HFFc6 (cell line): ENCODE measurements around the gene PEF1. TPM values are rescaled to one million over a fixed set of nuclear protein-coding genes. Genes with fewer than 3 reads are reported as not detected.

Experiments used
- DNase-seq: peaks from one replicate; pipeline ENCODE4 v3.0.0-alpha.2; 2018
- H3K27ac Mint-ChIP-seq: 2 replicates; pipeline ENCODE4 v1.8.0; 2020; ENCODE audit warnings: mild to moderate bottlenecking, mixed read lengths
- H3K27me3 Mint-ChIP-seq: 2 replicates; pipeline ENCODE4 v1.8.0; 2021; ENCODE audit warnings: mild to moderate bottlenecking, moderate library complexity, mixed read lengths; ENCODE audit not compliant: insufficient read depth
- H3K36me3 Mint-ChIP-seq: 2 replicates; pipeline ENCODE4 v1.8.0; 2021; ENCODE audit warnings: low read depth, mixed read lengths
- H3K4me1 Mint-ChIP-seq: 2 replicates; pipeline ENCODE4 v1.8.0; 2020; ENCODE audit warnings: low read depth, mixed read lengths
- H3K4me3 Mint-ChIP-seq: 2 replicates; pipeline ENCODE4 v1.8.0; 2020; ENCODE audit warnings: mild to moderate bottlenecking, moderate library complexity, mixed read lengths
- H3K9me3 Mint-ChIP-seq: 2 replicates; pipeline ENCODE4 v1.8.0; 2020; ENCODE audit warnings: mild to moderate bottlenecking, mixed read lengths
- total RNA-seq, 6 experiments: library from RNA; stranded (reverse); fragmentation: NEBNext Ultra II Directional; extraction: Animal tissue kit (Norgen Biotek cat#: 25700); gene quantifications; 2 replicates in 1 of 6; 3 replicates in 5 of 6; pipeline ENCODE4 v1.2.3, GENCODE V29; 2021
- TF ChIP-seq, protein P1 (sequence below): fragments of 200-600 bp; sonication (generic); IDR thresholded peaks from 2 replicates; pipeline ENCODE4 v1.5.0; 2021; ENCODE audit warnings: antibody characterized with exemption, mild to moderate bottlenecking

PEF1 gene
- total RNA-seq, 6 experiments from 2014 or later = 65.8 to 81.3 (median 69.3) TPM

GRCh38 chr1:31689854-31690253, 45.2 kb upstream of the PEF1 start:
- H3K4me1 Mint-ChIP-seq = peaks cover 59% of the 10 kb centered on the region
- H3K4me3 Mint-ChIP-seq = peak overlapping the region; percentile 73; the same call in 1 of the 2 replicates
- peaks cover 2% of the 10 kb centered on the region for H3K27me3 Mint-ChIP-seq
- H3K27ac Mint-ChIP-seq = peak overlapping the region; percentile 92
- H3K36me3 Mint-ChIP-seq = peaks cover 50% of the 10 kb centered on the region
- peak; percentile 96 for DNase-seq
- TF ChIP-seq, protein P1, sequence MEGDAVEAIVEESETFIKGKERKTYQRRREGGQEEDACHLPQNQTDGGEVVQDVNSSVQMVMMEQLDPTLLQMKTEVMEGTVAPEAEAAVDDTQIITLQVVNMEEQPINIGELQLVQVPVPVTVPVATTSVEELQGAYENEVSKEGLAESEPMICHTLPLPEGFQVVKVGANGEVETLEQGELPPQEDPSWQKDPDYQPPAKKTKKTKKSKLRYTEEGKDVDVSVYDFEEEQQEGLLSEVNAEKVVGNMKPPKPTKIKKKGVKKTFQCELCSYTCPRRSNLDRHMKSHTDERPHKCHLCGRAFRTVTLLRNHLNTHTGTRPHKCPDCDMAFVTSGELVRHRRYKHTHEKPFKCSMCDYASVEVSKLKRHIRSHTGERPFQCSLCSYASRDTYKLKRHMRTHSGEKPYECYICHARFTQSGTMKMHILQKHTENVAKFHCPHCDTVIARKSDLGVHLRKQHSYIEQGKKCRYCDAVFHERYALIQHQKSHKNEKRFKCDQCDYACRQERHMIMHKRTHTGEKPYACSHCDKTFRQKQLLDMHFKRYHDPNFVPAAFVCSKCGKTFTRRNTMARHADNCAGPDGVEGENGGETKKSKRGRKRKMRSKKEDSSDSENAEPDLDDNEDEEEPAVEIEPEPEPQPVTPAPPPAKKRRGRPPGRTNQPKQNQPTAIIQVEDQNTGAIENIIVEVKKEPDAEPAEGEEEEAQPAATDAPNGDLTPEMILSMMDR = 0 out of 2 replicates have a peak, but pooled peaks have one; percentile 13
- H3K9me3 Mint-ChIP-seq = no peaks in the 10 kb centered on the region

- TF ChIP-seq, protein P1 = no peak
- H3K27me3 Mint-ChIP-seq = peaks cover 2% of the 10 kb centered on the region
- H3K36me3 Mint-ChIP-seq = peaks cover 53% of the 10 kb centered on the region
- no peaks in the 10 kb centered on the region for H3K9me3 Mint-ChIP-seq
- peak overlapping the region; percentile 73; the same call in 1 of the 2 replicates for H3K4me3 Mint-ChIP-seq
- peak overlapping the region; percentile 92 for H3K27ac Mint-ChIP-seq
- H3K4me1 Mint-ChIP-seq = peaks cover 55% of the 10 kb centered on the region
- DNase-seq = no peak
Measured at GRCh38 chr1:31689379-31689778, 44.7 kb upstream of the PEF1 start.

- TF ChIP-seq, protein P1 = no peak
- Mint-ChIP-seq H3K27ac (peak overlapping the region; percentile 92), H3K4me1 (peaks cover 45% of the 10 kb centered on the region), H3K4me3 (0 out of 2 replicates have a peak overlapping the region, but pooled peaks have one; percentile 11), H3K27me3 (peaks cover 2% of the 10 kb centered on the region), H3K9me3 (no peaks in the 10 kb centered on the region), H3K36me3 (peaks cover 46% of the 10 kb centered on the region)
- DNase-seq = no peak
Measured at GRCh38 chr1:31688233-31688918, 43.7 kb upstream of the PEF1 start.

DNA sequence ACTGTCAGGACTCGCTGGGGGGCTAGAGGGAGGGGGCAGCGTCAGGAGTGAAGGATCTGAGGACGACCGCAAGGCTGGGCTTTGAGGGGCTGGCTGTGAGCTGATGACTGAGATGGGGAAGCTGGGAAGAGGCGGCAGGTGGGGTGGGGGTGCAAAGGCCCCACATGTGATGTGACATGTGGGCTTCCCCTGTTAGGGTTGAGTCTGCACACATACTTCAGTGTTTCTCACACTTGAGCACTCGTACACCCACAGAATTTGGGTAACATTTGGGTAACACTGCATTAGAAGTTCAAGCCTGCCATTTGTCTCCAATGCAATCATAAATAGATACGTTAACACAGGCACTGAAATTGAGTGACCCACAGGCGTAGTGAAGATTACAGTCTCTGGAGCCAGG, 42.9 kb upstream of the PEF1 start:
- TF ChIP-seq, protein P1 = no peak
- DNase-seq = no peak
- Mint-ChIP-seq H3K36me3 (peaks cover 46% of the 10 kb centered on the region), H3K4me1 (peaks cover 40% of the 10 kb centered on the region), H3K9me3 (no peaks in the 10 kb centered on the region), H3K27ac (no peak overlapping the region), H3K27me3 (peaks cover 2% of the 10 kb centered on the region), H3K4me3 (no peak overlapping the region)

DNA sequence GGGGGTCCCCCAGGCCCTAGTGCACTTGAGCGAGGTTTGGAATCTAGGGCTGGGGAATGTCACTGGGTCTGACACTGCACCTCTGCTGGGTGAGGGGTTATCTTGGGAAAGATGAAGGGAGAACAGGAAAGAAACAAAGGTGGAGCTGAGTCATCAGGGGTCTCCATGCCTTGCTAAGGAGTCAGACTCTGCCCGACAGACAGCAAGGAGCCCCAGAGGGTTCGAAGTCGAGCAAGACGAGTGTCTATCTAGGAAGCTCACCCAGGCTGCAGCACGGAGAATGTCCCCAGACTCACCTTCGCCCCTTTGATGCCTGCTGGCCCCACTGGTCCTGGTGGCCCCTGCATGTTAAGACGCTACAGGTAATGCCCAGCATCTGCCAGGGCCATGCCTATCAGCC, 41.1 kb upstream of the PEF1 start:
- Mint-ChIP-seq H3K4me3 (no peak overlapping the region), H3K9me3 (no peaks in the 10 kb centered on the region), H3K36me3 (peaks cover 56% of the 10 kb centered on the region), H3K27ac (no peak overlapping the region), H3K27me3 (peaks cover 3% of the 10 kb centered on the region), H3K4me1 (peaks cover 35% of the 10 kb centered on the region)
- DNase-seq = no peak
- TF ChIP-seq, protein P1 = no peak
